LNCaP clone FGC (cell line): ENCODE data around the gene AGO1.
"Not testable (repeated sequence)": the region's sequence is repeated elsewhere in the genome, so short reads cannot be mapped to it uniquely, and the experiment has no call there.

ENCODE experiments used
- DNase-seq: peaks from one replicate; pipeline ENCODE4 v3.0.0-alpha.2; 2011; ENCODE audit warnings: low read depth
- H3K4me3 ChIP-seq: 2 replicates; pipeline ENCODE4 v1.5.1; 2011; ENCODE audit warnings: mild to moderate bottlenecking, low read depth, low read length, control low read depth
- TF ChIP-seq, protein P1 (sequence below): IDR thresholded peaks from 2 replicates; pipeline ENCODE4 v1.5.1; 2012; ENCODE audit warnings: mild to moderate bottlenecking; ENCODE audit not compliant: control insufficient read depth, insufficient read depth; ENCODE audit errors: extremely low read depth

AGO1 gene

DNA sequence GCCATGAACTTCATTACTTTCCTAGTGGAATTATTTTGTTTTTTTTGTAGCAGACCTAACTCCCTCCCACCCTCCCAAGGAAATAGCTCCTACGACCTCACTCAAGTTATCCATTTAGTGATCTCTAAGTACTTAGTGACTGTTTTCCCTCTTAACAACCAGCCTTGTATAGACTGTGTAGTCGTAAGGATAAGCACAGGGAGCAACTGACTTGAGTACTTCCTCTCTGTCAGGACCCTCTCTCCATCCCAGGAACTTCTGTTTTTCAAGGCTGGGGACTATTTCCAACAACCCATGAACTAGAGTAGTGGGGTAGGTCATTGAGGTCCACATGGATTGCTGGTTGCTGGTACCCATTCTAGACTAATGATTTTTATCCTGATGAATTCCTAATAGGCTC is 1.9 kb downstream of the AGO1 start:
- TF ChIP-seq, protein P1, sequence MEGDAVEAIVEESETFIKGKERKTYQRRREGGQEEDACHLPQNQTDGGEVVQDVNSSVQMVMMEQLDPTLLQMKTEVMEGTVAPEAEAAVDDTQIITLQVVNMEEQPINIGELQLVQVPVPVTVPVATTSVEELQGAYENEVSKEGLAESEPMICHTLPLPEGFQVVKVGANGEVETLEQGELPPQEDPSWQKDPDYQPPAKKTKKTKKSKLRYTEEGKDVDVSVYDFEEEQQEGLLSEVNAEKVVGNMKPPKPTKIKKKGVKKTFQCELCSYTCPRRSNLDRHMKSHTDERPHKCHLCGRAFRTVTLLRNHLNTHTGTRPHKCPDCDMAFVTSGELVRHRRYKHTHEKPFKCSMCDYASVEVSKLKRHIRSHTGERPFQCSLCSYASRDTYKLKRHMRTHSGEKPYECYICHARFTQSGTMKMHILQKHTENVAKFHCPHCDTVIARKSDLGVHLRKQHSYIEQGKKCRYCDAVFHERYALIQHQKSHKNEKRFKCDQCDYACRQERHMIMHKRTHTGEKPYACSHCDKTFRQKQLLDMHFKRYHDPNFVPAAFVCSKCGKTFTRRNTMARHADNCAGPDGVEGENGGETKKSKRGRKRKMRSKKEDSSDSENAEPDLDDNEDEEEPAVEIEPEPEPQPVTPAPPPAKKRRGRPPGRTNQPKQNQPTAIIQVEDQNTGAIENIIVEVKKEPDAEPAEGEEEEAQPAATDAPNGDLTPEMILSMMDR: no peak

DNA sequence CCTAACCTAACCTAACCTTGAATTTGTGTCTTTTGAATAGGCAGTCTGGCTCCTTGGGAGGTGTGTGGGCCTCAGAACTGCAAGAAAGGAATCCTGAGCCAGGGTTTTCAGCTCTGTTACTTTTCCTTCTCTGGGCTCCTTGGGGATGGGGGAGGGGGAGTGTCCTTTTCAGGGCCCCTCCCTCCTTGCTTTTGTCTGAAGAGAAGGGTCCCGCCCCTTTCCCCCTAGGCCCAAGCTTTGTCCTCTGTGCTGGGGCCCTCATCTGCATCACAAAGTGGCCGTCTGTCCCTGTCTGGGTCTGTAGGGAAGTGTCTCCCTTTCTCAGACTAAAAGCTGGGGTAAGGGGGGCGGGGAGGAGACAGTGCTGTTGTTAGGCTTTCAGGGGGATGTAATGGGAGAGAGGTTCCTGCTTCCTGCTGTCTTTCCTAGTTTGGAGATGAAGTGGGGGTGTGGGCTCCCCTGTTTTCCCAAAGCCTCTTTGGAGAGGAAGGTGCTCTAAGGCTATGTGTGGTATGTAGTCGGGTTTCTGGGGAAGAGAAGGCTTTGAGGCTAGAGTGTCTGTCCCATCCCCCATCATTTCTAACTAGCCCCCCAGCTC is 3.1 kb downstream of the AGO1 start:
- no peak overlapping the region for H3K4me3 ChIP-seq
- TF ChIP-seq, protein P1: no peak
- no peak for DNase-seq

More for the DNA sequence above, 1.9 kb downstream of the AGO1 start:
- no peak for DNase-seq
- no peak overlapping the region for H3K4me3 ChIP-seq

DNA sequence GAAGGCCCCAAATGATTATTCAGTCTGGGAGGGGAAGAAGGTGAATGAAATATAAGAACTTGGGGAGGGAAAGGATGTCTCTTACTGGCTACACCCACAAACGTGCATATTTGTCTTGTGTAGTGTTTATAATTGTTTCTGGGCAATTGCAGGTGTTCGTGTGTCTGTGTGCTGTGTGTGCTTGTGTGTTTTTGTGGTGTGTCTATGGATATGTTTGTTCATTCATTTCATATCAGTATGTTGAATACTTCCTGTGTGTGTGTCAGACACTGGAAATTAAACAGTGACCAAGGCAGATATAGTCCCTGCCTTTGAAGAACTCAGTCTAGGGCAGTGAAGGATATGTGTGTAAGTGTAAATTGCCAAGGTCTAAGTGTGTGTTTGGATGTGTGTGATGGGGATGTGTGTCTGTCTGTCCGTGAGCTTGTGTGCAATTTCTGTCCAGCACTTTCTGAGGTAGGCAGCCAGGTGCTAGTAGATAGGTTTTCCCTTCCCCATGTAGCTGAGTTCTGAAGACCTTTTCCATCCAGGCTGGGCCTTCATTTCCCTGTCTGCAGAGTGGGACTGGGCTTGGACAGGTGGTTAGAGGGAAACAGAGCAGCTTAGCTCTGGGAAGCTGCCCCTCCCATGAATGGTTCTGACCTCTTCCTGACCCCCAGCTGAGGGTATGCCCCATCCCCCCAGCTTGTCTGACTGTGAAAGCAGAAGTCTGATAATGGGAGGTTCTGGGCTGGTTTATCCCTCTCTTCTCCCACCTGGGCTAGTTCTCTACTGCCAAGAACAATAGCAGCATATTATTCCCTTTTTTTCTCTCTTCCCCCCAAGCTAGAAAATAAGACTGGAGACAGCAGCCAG is 3.8 kb downstream of the AGO1 start:
- H3K4me3 ChIP-seq: no peak overlapping the region
- DNase-seq: no peak
- TF ChIP-seq, protein P1: no peak

DNA sequence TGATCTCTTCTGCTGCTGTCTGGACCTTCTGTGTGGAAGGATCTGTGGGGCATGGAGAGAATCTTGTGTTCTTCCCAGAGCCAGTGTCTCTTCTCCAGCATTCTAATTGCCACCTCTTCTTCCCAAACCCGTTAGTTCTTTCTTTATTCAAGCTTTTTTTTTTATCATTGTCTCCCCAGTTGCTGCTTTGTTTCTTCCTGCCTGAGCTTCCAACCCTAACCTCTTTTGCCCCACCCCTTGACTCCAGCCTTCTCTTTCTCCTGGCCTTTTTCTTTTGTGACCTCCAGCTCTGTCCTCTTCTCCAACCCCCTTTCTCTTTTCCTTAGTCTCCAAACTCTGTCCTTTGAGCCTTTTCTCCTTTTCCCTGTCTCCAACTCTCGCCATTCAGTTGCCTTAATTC is 4.5 kb downstream of the AGO1 start:
- no peak overlapping the region for H3K4me3 ChIP-seq
- no peak for DNase-seq
- TF ChIP-seq, protein P1: no peak

DNA sequence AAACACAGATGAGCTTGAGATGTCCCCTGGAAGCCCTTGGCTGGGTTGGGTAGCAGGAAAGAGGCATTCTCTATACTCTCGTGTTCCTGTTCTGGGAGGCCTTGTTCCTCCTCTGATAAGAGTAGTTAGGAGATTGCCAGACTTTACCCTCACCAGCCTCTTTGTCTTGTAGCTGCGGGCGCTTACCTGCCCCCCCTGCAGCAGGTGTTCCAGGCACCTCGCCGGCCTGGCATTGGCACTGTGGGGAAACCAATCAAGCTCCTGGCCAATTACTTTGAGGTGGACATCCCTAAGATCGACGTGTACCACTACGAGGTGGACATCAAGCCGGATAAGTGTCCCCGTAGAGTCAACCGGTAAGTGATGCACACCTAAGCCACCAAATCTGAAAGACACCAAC is 5.2 kb downstream of the AGO1 start:
- DNase-seq: no peak
- no peak overlapping the region for H3K4me3 ChIP-seq
- TF ChIP-seq, protein P1: no peak

DNA sequence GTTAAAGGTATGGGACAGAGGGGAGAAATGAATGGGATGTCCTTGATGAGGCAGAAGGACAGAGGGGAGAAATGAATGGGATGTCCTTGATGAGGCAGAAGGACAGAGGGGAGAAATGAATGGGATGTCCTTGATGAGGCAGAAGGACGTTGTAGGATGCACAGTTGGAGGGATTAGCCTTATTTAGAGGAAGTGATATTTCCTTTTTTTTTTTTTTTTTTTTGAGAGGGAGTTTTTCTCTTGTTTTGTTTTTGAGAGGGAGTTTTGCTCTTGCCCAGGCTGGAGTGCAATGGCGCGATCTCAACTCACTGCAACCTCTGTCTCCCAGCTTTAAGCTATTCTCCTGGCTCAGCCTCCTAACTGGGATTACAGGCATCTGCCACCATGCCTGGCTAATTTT is 6.0 kb downstream of the AGO1 start:
- DNase-seq, H3K4me3 ChIP-seq: not testable (repeated sequence)

DNA sequence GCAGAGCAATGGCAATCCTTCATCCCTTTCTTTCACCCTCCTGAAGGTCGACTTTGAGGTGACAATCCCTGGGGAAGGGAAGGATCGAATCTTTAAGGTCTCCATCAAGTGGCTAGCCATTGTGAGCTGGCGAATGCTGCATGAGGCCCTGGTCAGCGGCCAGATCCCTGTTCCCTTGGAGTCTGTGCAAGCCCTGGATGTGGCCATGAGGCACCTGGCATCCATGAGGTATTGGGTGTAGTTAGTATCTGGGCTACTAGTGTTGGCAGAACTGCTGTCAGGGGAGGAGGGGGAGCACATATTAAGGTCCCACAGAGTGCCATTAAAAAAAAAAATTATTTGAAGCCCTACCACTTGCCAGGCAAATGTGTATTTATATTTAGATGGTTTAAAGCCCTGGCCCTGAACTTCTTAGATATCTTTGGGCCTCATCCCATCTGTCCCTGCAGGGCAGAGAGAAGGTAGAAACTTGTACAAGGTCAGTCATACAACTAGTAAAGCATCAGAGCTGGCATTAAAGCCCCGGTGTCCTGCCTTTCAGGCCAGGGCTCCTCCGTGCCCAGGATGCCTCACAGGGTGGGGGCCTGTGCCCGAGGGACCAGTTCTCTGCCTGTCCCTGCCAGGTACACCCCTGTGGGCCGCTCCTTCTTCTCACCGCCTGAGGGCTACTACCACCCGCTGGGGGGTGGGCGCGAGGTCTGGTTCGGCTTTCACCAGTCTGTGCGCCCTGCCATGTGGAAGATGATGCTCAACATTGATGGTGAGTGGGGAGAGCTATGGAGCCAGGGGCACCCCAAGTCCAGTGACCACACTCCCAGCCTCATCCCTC is 10.3 kb downstream of the AGO1 start:
- TF ChIP-seq, protein P1: no peak
- DNase-seq: no peak
- H3K4me3 ChIP-seq: no peak overlapping the region
